H9 (cell line): Measurements from ENCODE around the gene LMF1. TPM values are rescaled to one million over a fixed set of nuclear protein-coding genes. Genes with fewer than 3 reads are reported as not detected.

ENCODE experiments used
- DNase-seq: peaks from one replicate; pipeline ENCODE4 v3.0.0-alpha.2; 2017
- H2AFZ ChIP-seq: one replicate; pipeline ENCODE4 v1.6.1; 2013; ENCODE audit warnings: mild to moderate bottlenecking, low read length, control low read depth, moderate library complexity
- H2AK5ac ChIP-seq: 2 replicates; pipeline ENCODE4 v1.6.1; 2013; ENCODE audit warnings: low read length, control low read depth, mixed read lengths; ENCODE audit not compliant: insufficient read length
- H2BK120ac ChIP-seq: one replicate; pipeline ENCODE4 v1.6.1; 2013; ENCODE audit warnings: low read depth, mild to moderate bottlenecking, low read length, control low read depth, inconsistent platforms; ENCODE audit not compliant: poor library complexity, severe bottlenecking
- H2BK12ac ChIP-seq: 2 replicates; pipeline ENCODE4 v1.6.1; 2013; ENCODE audit warnings: low read length, control low read depth, mixed read lengths, low read depth; ENCODE audit not compliant: insufficient read length
- H2BK15ac ChIP-seq: 2 replicates; pipeline ENCODE4 v1.6.1; 2013; ENCODE audit warnings: low read depth, low read length, control low read depth
- H2BK20ac ChIP-seq: one replicate; pipeline ENCODE4 v1.6.1; 2013; ENCODE audit warnings: low read depth, mild to moderate bottlenecking, low read length, control low read depth, inconsistent platforms; ENCODE audit not compliant: poor library complexity, severe bottlenecking
- H2BK5ac ChIP-seq: 2 replicates; pipeline ENCODE4 v1.6.1; 2013; ENCODE audit warnings: low read length, control low read depth, mixed read lengths; ENCODE audit not compliant: insufficient read length
- H3K14ac ChIP-seq: 2 replicates; pipeline ENCODE4 v1.6.1; 2013; ENCODE audit warnings: low read length, control low read depth; ENCODE audit not compliant: insufficient read depth
- H3K18ac ChIP-seq: 2 replicates; pipeline ENCODE4 v1.6.1; 2013; ENCODE audit warnings: low read depth, mild to moderate bottlenecking, mixed read lengths, low read length, control low read depth; ENCODE audit not compliant: insufficient read length
- H3K23ac ChIP-seq: 2 replicates; pipeline ENCODE4 v1.6.1; 2013; ENCODE audit warnings: low read length, control low read depth, mixed read lengths, low read depth; ENCODE audit not compliant: insufficient read length
- H3K23me2 ChIP-seq: 2 replicates; pipeline ENCODE4 v1.6.1; 2013; ENCODE audit warnings: low read depth, mild to moderate bottlenecking, mixed read lengths, low read length, control low read depth; ENCODE audit not compliant: insufficient read length, poor library complexity, severe bottlenecking
- H3K27ac ChIP-seq: 2 replicates; pipeline ENCODE4 v1.5.1; 2013; ENCODE audit warnings: low read length, control low read depth, mixed read lengths, low read depth; ENCODE audit not compliant: insufficient read length
- H3K27me3 ChIP-seq: 2 replicates; pipeline ENCODE4 v1.6.1; 2013; ENCODE audit warnings: low read length, control low read depth, inconsistent platforms; ENCODE audit not compliant: insufficient read depth
- H3K4ac ChIP-seq: 2 replicates; pipeline ENCODE4 v1.6.1; 2013; ENCODE audit warnings: low read depth, mild to moderate bottlenecking, control low read depth, inconsistent platforms, low read length, moderate library complexity
- H3K4me1 ChIP-seq: 2 replicates; pipeline ENCODE4 v1.6.1; 2013; ENCODE audit warnings: low read length, control low read depth, inconsistent platforms; ENCODE audit not compliant: insufficient read depth
- H3K4me2 ChIP-seq: 2 replicates; pipeline ENCODE4 v1.6.1; 2013; ENCODE audit warnings: low read length, control low read depth, mixed read lengths; ENCODE audit not compliant: insufficient read length, insufficient read depth
- H3K56ac ChIP-seq: 2 replicates; pipeline ENCODE4 v1.6.1; 2013; ENCODE audit warnings: low read depth, mild to moderate bottlenecking, mixed read lengths, low read length, control low read depth; ENCODE audit not compliant: insufficient read length
- H3K79me1 ChIP-seq: 2 replicates; pipeline ENCODE4 v1.6.1; 2013; ENCODE audit warnings: low read depth, mild to moderate bottlenecking, moderate library complexity, low read length, control low read depth, inconsistent platforms; ENCODE audit not compliant: insufficient read depth, poor library complexity, severe bottlenecking
- H3K79me2 ChIP-seq: 2 replicates; pipeline ENCODE4 v1.6.1; 2013; ENCODE audit warnings: low read length, control low read depth, inconsistent platforms; ENCODE audit not compliant: insufficient read depth
- H3K9ac ChIP-seq: 2 replicates; pipeline ENCODE4 v1.6.1; 2013; ENCODE audit warnings: low read length, control low read depth, mixed read lengths; ENCODE audit not compliant: insufficient read length; ENCODE audit errors: extremely low read depth
- H3K9me3 ChIP-seq: one replicate; pipeline ENCODE4 v1.6.1; 2013; ENCODE audit warnings: low read depth, low read length, inconsistent platforms; ENCODE audit not compliant: control insufficient read depth
- H3T11ph ChIP-seq: one replicate; pipeline ENCODE4 v1.6.1; 2013; ENCODE audit warnings: mild to moderate bottlenecking, low read length, control low read depth, inconsistent platforms
- H4K20me1 ChIP-seq: one replicate; pipeline ENCODE4 v1.6.1; 2013; ENCODE audit not compliant: control insufficient read depth, insufficient read length, insufficient read depth
- H4K5ac ChIP-seq: 2 replicates; pipeline ENCODE4 v1.6.1; 2013; ENCODE audit warnings: low read depth, mild to moderate bottlenecking, mixed read lengths, low read length, control low read depth; ENCODE audit not compliant: insufficient read length
- H4K8ac ChIP-seq: replicated peaks from 2 replicates; pipeline ENCODE4 v1.6.1; 2013; ENCODE audit warnings: low read length, control low read depth, mixed read lengths, low read depth; ENCODE audit not compliant: insufficient read length
- H4K91ac ChIP-seq: 2 replicates; pipeline ENCODE4 v1.6.1; 2013; ENCODE audit warnings: low read depth, mild to moderate bottlenecking, moderate library complexity, mixed read lengths, low read length, control low read depth; ENCODE audit not compliant: insufficient read length
- H3K27ac Mint-ChIP-seq, 3 experiments: 2 replicates in 2 of 3; 3 replicates in 1 of 3; pipeline ENCODE4 v1.8.0; 2020 to 2021; ENCODE audit warnings: mixed read lengths in 3 of 3, mild to moderate bottlenecking in 1 of 3, moderate library complexity in 1 of 3
- H3K27me3 Mint-ChIP-seq: 2 replicates; pipeline ENCODE4 v1.8.0; 2021; ENCODE audit warnings: low read depth, mild to moderate bottlenecking, moderate library complexity, mixed read lengths
- H3K36me3 Mint-ChIP-seq, 3 experiments: 2 replicates in 2 of 3; 3 replicates in 1 of 3; pipeline ENCODE4 v1.8.0; 2020 to 2021; ENCODE audit warnings: low read depth in 3 of 3, mixed read lengths in 3 of 3; ENCODE audit not compliant: insufficient read depth in 1 of 3
- H3K4me1 Mint-ChIP-seq, 2 experiments: 2 replicates each; pipeline ENCODE4 v1.8.0; 2020; ENCODE audit warnings: mixed read lengths in 2 of 2
- H3K4me3 Mint-ChIP-seq, 2 experiments: 2 replicates in 1 of 2; 3 replicates in 1 of 2; pipeline ENCODE4 v1.8.0; 2020 to 2021; ENCODE audit warnings: mild to moderate bottlenecking in 2 of 2, mixed read lengths in 2 of 2, moderate library complexity in 1 of 2
- H3K9me3 Mint-ChIP-seq, 2 experiments: 2 replicates in 1 of 2; 3 replicates in 1 of 2; pipeline ENCODE4 v1.8.0; 2020; ENCODE audit warnings: mild to moderate bottlenecking in 2 of 2, mixed read lengths in 2 of 2, moderate library complexity in 1 of 2
- WGBS: extraction: QIAGEN DNeasy Blood & Tissue Kit; methylation state at CpG from one replicate; pipeline ENCODE4 v1.1.7; 2013; ENCODE audit warnings: missing lambda C conversion rate, low lambda C conversion rate, mixed read lengths; ENCODE audit not compliant: insufficient read length; ENCODE audit errors: extremely low coverage; 5-methylcytosine and 5-hydroxymethylcytosine counted together
- total RNA-seq: library from RNA; stranded (reverse); gene quantifications from 2 replicates; pipeline ENCODE4 v1.2.1, GENCODE V29; 2021
- TF ChIP-seq, protein P1 (sequence below): fragments of 200-600 bp; sonication (generic); conservative IDR thresholded peaks from 3 replicates; pipeline ENCODE4 v1.8.0; 2021; ENCODE audit warnings: antibody characterized with exemption, mild to moderate bottlenecking

The LMF1 gene
- total RNA-seq, 1 experiment from 2014 or later, result 7.1 TPM

DNA sequence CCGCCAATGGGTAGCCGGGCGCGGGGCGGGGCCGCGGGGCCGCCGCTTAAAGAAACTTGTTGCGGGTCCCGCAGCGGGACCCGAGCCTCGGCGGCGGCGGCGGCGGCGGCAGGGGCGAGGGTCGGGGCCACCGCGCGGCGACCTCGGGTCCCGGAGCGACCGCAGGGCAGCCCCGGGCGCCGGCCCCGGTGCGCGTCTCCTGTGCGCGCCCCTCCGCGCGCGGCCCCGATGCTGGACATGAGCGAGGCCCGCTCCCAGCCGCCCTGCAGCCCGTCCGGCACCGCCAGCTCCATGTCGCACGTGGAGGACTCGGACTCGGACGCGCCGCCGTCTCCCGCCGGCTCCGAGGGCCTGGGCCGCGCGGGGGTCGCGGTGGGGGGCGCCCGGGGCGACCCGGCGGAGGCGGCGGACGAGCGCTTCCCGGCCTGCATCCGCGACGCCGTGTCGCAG is 10.9 kb upstream of the LMF1 start, which contains the start of gene SOX8:
Gene SOX8, plus strand, starts transcription at position 76 of the 450 bp plus-strand sequence. Its CDS starts 153 bp downstream, at position 229.
- Histone ChIP-seq H3T11ph (no peak within 1 kb of the TSS), H2BK15ac (no peak within 1 kb of the TSS; the same call in 1 of the 2 replicates), H4K5ac (no peak within 1 kb of the TSS), H3K23me2 (peaks cover 10% of the 10 kb centered on the region), H3K14ac (peak within 1 kb of the TSS; percentile 18; the same call in 1 of the 2 replicates), H2BK5ac (no peak within 1 kb of the TSS), H3K9ac (no peak within 1 kb of the TSS), H2BK120ac (no peak within 1 kb of the TSS), H3K9me3 (no peaks in the 10 kb centered on the region), H4K8ac (no peak within 1 kb of the TSS), H3K27me3 (peaks cover 14% of the 10 kb centered on the region; the same call in 1 of the 2 replicates), H3K4ac (no peak within 1 kb of the TSS), H4K91ac (no peak within 1 kb of the TSS), H2BK12ac (no peak within 1 kb of the TSS), H3K23ac (no peak within 1 kb of the TSS), H3K4me2 (peak within 1 kb of the TSS; percentile 48), H4K20me1 (no peaks in the 10 kb centered on the region), H3K27ac (no peak within 1 kb of the TSS), H2BK20ac (no peak within 1 kb of the TSS), H3K56ac (no peak within 1 kb of the TSS), H3K4me1 (no peaks in the 10 kb centered on the region), H2AK5ac (no peak within 1 kb of the TSS), H3K79me1 (no peaks in the 10 kb centered on the region), H3K79me2 (no peaks in the 10 kb centered on the region), H3K18ac (no peak within 1 kb of the TSS), H2AFZ (no peak within 1 kb of the TSS)
- no CpG with 5 or more reads among the region's 80 CpGs for WGBS
- no peak for DNase-seq
- H3K4me3 Mint-ChIP-seq, result peak within 1 kb of the TSS; percentile 66 to 92
- TF ChIP-seq, protein P1, sequence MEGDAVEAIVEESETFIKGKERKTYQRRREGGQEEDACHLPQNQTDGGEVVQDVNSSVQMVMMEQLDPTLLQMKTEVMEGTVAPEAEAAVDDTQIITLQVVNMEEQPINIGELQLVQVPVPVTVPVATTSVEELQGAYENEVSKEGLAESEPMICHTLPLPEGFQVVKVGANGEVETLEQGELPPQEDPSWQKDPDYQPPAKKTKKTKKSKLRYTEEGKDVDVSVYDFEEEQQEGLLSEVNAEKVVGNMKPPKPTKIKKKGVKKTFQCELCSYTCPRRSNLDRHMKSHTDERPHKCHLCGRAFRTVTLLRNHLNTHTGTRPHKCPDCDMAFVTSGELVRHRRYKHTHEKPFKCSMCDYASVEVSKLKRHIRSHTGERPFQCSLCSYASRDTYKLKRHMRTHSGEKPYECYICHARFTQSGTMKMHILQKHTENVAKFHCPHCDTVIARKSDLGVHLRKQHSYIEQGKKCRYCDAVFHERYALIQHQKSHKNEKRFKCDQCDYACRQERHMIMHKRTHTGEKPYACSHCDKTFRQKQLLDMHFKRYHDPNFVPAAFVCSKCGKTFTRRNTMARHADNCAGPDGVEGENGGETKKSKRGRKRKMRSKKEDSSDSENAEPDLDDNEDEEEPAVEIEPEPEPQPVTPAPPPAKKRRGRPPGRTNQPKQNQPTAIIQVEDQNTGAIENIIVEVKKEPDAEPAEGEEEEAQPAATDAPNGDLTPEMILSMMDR, result no peak
- H3K9me3 Mint-ChIP-seq, result no peaks in the 10 kb centered on the region
- peaks cover 42% of the 10 kb centered on the region for H3K27me3 Mint-ChIP-seq
- H3K36me3 Mint-ChIP-seq, result peaks cover 0 to 2% (median 0%) of the 10 kb centered on the region in 3 experiments; a peak in 3 of 7 replicates
- H3K27ac Mint-ChIP-seq, result no peak within 1 kb of the TSS
- peaks cover 3 to 12% of the 10 kb centered on the region in 2 experiments; a peak in 3 of 4 replicates for H3K4me1 Mint-ChIP-seq
